MG63 (cell line): ENCODE results near the gene SND1. TPM values are rescaled to one million over a fixed set of nuclear protein-coding genes. Genes with fewer than 3 reads are reported as not detected.
A peak's percentile ranks its signal among the peaks of the same experiment; 100 is the strongest.

Experiments used
- DNase-seq: peaks from one replicate; pipeline ENCODE4 v3.0.0-alpha.2; 2020
- H3K27me3 ChIP-seq: fragments of 250-450 bp; sonication (Bioruptor Pico); 2 replicates; pipeline ENCODE4 v1.5.1; 2020; ENCODE audit warnings: mild to moderate bottlenecking, moderate library complexity
- H3K36me3 ChIP-seq: fragments of 250-450 bp; sonication (Bioruptor Pico); 2 replicates; pipeline ENCODE4 v1.5.1; 2020; ENCODE audit warnings: mild to moderate bottlenecking, moderate library complexity
- H3K4me3 ChIP-seq: fragments of 250-450 bp; sonication (Bioruptor Pico); 2 replicates; pipeline ENCODE4 v1.5.1; 2020; ENCODE audit warnings: mild to moderate bottlenecking, moderate library complexity
- H3K9me3 ChIP-seq: fragments of 250-450 bp; sonication (Bioruptor Pico); 2 replicates; pipeline ENCODE4 v1.5.1; 2020; ENCODE audit warnings: mild to moderate bottlenecking, moderate library complexity
- total RNA-seq: library from RNA; depleted of rRNA; stranded (reverse); fragments of >200 nt; shearing (Covaris generic); gene quantifications from 2 replicates; pipeline ENCODE4 v1.2.3, GENCODE V29; 2014; ENCODE audit warnings: low replicate concordance

Gene SND1
- total RNA-seq, 1 experiment from 2014 or later: 66.4 TPM

DNA sequence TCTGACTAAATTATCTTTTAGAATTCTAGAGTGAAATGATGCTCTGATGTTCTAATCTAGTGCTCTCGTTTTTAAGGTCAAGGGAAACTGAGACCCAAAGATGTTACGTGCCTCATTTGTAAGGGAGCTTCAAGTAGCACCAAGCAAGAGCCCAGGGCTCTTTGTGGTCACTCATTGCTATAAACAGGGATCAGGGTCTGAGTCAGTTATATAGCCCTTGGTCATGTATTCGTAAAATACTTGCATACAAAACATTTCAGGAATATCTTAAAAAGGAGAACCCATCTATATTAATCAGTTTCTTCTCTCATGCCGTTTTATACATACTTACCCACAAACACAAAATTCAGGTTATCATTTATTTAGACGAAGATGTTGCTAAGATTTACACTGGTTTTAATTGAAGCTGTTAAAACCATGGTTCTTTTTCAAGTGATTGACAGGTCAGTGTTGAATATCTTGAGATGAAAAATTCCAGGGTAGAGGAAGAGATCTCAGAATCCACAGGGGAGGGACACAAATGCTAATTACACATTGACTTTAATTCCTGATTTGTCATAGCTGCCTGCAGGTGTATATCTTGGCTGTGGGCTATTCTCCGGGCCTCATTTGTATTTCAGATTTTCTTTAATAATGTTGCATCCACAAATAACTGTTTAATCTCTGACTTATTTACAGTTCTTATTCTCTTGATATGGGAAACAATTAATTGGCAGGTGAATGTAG is 188.4 kb downstream of the SND1 start:
- Histone ChIP-seq H3K36me3 (peaks cover 8% of the 10 kb centered on the region), H3K4me3 (no peak overlapping the region), H3K27me3 (no peaks in the 10 kb centered on the region), H3K9me3 (no peaks in the 10 kb centered on the region)
- no peak for DNase-seq

- Histone ChIP-seq H3K27me3 (no peaks in the 10 kb centered on the region), H3K36me3 (peaks cover 10% of the 10 kb centered on the region), H3K9me3 (no peaks in the 10 kb centered on the region), H3K4me3 (no peak overlapping the region)
- no peak for DNase-seq
Measured at GRCh38 chr7:127844165-127844564, 192.2 kb downstream of the SND1 start.

- DNase-seq: peak; percentile 66
- Histone ChIP-seq H3K4me3 (no peak overlapping the region), H3K9me3 (no peaks in the 10 kb centered on the region), H3K27me3 (no peaks in the 10 kb centered on the region), H3K36me3 (peaks cover 10% of the 10 kb centered on the region)
Measured at GRCh38 chr7:127844707-127845331, 192.8 kb downstream of the SND1 start.

DNA sequence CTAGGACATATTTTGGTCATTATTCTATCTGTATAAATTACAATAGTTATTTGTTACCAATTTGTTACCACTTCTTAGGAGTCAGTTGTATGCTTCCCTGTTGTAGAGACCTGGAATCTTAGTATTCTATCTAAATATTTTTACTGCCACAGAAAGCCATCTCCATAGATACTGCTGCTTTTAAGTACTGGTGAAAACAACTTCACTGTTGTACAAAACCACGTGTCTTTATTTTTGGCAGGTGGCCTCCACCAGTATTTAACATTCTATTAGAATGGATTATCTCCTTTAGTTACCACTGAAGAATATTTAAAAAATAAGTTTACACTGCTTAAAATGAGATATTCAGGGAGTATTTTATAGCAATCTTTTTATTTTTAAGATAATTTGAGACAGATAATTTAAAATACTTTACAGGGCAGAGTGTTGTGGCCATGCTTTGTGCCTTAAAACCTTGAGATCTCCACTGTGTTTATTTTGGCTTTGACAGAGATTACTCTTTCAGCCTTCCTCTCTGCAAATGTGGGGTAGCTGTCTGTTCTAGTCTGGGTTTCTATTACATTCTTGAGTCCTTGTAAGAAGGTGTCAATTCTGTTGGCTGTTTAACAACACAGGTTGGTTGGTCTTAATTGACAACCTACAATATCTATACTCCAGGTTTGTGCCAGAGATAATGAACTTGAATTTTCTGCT is 193.7 kb downstream of the SND1 start:
- no peaks in the 10 kb centered on the region for H3K9me3 ChIP-seq
- no peak overlapping the region for H3K4me3 ChIP-seq
- H3K27me3 ChIP-seq: no peaks in the 10 kb centered on the region
- H3K36me3 ChIP-seq: peaks cover 10% of the 10 kb centered on the region
- no peak for DNase-seq

DNA sequence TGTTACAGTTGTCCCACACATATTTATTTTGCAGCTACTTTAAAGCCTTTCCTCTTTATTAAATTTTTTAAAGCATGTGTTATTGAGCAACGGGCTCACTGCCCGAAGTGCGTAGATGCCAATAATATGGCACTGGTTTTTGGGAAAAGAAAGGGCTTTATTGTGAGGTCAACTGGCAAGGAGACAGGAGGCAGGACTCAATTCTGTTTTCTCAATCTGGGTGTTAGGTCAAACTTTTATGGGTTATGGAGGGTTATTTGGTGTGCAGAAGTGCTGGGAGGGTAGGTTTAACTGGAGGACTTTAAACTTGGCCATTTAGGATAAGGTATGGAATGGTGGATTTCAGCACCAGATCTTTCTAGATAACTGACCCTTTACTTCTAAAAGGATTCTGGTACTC is 195.6 kb downstream of the SND1 start:
- no peaks in the 10 kb centered on the region for H3K27me3 ChIP-seq
- no peaks in the 10 kb centered on the region for H3K9me3 ChIP-seq
- peaks cover 9% of the 10 kb centered on the region for H3K36me3 ChIP-seq
- no peak overlapping the region for H3K4me3 ChIP-seq
- DNase-seq: no peak

DNA sequence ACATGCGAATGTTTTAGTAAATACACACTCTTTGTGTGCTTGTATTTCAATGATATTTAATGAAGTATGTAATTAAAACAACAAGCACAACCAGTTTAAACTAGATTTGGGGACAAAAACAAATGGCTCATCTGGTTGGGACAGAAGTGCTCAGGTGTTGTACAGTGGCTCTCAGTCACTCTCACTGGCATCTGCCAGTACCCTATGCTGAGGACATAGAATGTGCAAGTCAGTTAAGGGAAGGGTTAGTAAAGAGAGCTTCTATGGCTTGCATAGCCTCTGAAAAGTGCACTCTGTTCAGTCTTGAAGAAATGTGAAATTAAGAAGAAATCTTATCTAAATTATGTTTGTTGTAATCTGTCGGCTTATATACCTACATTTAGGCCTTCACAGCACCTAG is 196.2 kb downstream of the SND1 start:
- Histone ChIP-seq H3K36me3 (peaks cover 8% of the 10 kb centered on the region), H3K27me3 (no peaks in the 10 kb centered on the region), H3K9me3 (no peaks in the 10 kb centered on the region), H3K4me3 (no peak overlapping the region)
- no peak for DNase-seq

- H3K36me3 ChIP-seq: peaks cover 4% of the 10 kb centered on the region; the same call in 1 of the 2 replicates
- no peaks in the 10 kb centered on the region for H3K9me3 ChIP-seq
- DNase-seq: no peak
- H3K4me3 ChIP-seq: no peak overlapping the region
- no peaks in the 10 kb centered on the region for H3K27me3 ChIP-seq
Measured at GRCh38 chr7:127850195-127850594, 198.2 kb downstream of the SND1 start.

GRCh38 chr7:127854383-127854782 is 202.4 kb downstream of the SND1 start:
- Histone ChIP-seq H3K4me3 (no peak overlapping the region), H3K27me3 (no peaks in the 10 kb centered on the region), H3K9me3 (no peaks in the 10 kb centered on the region), H3K36me3 (no peaks in the 10 kb centered on the region; the same call in 1 of the 2 replicates)
- no peak for DNase-seq

DNA sequence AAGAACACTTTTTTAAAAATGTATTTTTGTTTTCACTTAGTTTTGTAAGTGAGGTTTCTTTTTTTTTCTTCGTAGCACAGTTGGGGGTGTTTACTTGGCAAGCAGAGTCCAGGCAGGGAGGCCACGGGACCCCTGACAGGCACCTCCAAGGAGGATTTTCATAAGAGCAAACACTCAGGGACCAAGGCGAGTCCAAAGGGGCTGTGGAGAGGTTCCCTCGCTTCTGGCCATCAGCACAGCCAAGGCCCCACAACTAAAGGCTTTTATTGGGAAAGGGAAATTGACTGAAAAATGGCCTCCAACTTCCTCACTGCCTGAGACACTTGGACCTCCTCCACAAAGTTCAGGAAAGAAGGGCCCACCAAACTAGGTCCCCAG is 205.5 kb downstream of the SND1 start:
- H3K27me3 ChIP-seq: no peaks in the 10 kb centered on the region
- no peak for DNase-seq
- H3K9me3 ChIP-seq: no peaks in the 10 kb centered on the region
- H3K4me3 ChIP-seq: no peak overlapping the region
- H3K36me3 ChIP-seq: no peaks in the 10 kb centered on the region

DNA sequence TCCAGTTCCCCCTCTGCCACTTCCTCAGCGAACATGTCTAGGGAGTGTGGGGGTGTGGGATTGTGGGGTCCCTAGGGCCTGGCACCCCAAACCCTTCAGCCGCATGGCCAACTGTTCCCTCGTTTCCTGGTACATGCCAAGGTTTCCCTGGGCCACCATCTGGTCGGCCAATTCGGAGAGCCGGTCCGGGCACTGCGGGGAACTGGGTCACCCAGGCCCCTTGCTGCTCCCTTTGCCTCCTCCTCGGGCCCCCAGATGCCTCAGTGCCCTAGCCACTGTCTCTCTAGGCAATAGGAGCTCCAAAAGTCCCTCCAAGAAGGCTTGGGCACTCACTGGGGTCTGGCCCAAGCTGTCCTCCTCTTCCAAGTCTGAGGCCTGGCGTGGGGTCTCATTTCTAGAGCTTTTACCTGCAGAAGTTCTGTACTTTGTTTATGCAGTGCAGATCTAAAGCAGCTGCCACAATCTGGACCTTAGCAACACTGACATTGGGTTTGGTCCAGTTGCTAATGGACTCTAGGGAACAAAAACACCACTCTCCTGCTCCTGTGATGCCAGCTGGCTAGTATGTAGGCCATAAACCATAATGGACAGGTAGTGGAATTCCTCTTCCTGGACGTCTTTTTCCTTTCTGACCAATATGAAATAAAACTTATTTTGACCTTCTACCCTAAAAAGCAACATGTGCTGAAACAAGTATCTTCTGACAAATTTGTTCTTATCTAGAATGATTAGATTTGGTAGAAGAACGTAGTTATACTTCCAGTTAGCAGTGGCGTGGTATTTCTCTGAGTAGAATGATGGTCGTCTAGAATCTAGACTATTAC is 206.3 kb downstream of the SND1 start:
- DNase-seq: no peak
- H3K27me3 ChIP-seq: no peaks in the 10 kb centered on the region

GRCh38 chr7:127858915-127859189 is 206.9 kb downstream of the SND1 start:
- Histone ChIP-seq H3K4me3 (no peak overlapping the region), H3K9me3 (no peaks in the 10 kb centered on the region), H3K36me3 (no peaks in the 10 kb centered on the region), H3K27me3 (no peaks in the 10 kb centered on the region)
- no peak for DNase-seq

More for the DNA sequence above, 206.3 kb downstream of the SND1 start:
- Histone ChIP-seq H3K9me3 (no peaks in the 10 kb centered on the region), H3K36me3 (no peaks in the 10 kb centered on the region), H3K4me3 (no peak overlapping the region)

GRCh38 chr7:127859330-127859729 is 207.3 kb downstream of the SND1 start:
- H3K4me3 ChIP-seq: no peak overlapping the region
- no peak for DNase-seq
- no peaks in the 10 kb centered on the region for H3K27me3 ChIP-seq
- H3K36me3 ChIP-seq: no peaks in the 10 kb centered on the region
- H3K9me3 ChIP-seq: no peaks in the 10 kb centered on the region

- Histone ChIP-seq H3K36me3 (no peaks in the 10 kb centered on the region; the same call in 1 of the 2 replicates), H3K4me3 (no peak overlapping the region), H3K9me3 (no peaks in the 10 kb centered on the region), H3K27me3 (no peaks in the 10 kb centered on the region)
- no peak for DNase-seq
Measured at GRCh38 chr7:127862525-127862924, 210.5 kb downstream of the SND1 start.

DNA sequence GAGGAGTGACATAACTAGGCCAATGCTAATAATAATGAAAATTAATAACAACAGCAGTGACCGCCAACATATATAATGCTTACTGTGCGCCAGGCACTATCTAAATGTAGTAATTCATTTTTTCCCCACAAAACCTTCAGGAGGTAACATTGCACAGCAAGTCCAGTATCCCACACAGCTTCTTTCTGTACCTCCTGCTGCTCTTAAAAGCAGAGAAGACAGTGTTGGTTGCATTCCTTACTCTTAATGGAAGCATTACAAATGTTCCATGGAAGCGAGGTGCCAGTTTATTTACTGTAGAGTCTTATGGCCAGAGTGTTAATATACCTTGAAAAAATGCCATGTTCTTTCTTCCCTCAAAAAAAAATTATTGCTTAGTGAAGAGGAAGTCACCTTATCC is 211.1 kb downstream of the SND1 start:
- Histone ChIP-seq H3K36me3 (no peaks in the 10 kb centered on the region; the same call in 1 of the 2 replicates), H3K9me3 (no peaks in the 10 kb centered on the region), H3K4me3 (no peak overlapping the region), H3K27me3 (no peaks in the 10 kb centered on the region)
- no peak for DNase-seq

- DNase-seq: peak; percentile 54
- Histone ChIP-seq H3K27me3 (no peaks in the 10 kb centered on the region), H3K9me3 (no peaks in the 10 kb centered on the region), H3K4me3 (no peak overlapping the region), H3K36me3 (no peaks in the 10 kb centered on the region; the same call in 1 of the 2 replicates)
Measured at GRCh38 chr7:127865466-127865865, 213.5 kb downstream of the SND1 start.

DNA sequence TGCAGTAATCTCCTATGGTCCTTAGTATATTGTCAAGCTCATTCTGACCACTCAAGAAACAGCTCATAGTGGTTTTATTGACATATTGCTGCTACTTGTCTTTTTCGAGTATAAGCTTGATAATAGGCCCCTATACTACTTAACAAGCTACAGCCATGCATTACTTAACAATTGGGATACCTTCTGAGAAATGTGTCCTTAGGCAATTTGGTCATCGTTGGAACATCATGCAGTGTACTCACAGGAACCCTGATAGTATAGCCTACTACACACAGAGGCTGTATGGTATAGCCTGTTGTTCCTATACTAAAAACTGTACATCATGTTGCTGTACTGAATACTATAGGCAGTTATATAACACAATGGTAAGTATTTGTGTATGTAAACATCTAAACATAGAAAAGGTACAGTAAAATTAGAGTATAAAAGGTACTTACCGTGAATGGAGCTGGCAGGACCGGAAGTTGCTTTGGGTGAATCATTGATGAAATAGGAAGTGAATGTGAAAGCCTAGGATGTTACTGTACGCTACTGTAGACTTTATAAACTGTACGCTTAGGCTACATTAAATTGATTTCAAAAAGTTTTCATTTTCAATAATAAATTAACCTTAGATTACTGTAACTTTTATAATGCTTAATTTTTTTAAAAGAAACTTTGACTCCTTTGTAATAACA is 218.4 kb downstream of the SND1 start:
- no peaks in the 10 kb centered on the region for H3K36me3 ChIP-seq
- H3K9me3 ChIP-seq: no peaks in the 10 kb centered on the region
- no peaks in the 10 kb centered on the region for H3K27me3 ChIP-seq
- no peak for DNase-seq
- H3K4me3 ChIP-seq: no peak overlapping the region

GRCh38 chr7:127871226-127871625 is 219.2 kb downstream of the SND1 start:
- DNase-seq: no peak
- H3K9me3 ChIP-seq: no peaks in the 10 kb centered on the region
- H3K36me3 ChIP-seq: no peaks in the 10 kb centered on the region
- H3K4me3 ChIP-seq: no peak overlapping the region
- no peaks in the 10 kb centered on the region for H3K27me3 ChIP-seq
